ENCODE data around the gene PRPF39.

PRPF39 gene

GRCh38 chr14:45051180-45051579 is 32.7 kb upstream of the PRPF39 start:
- H3K9me3 ChIP-seq (ENCODE audit: low read depth, low read length) = no peaks in the 10 kb centered on the region
- DNase-seq (ENCODE audit: low read depth, low spot score) = no peak
- TF ChIP-seq POLR2AphosphoS5 (IDR thresholded peaks at IDR 0.05; ENCODE audit: borderline replicate concordance, low read depth, low read length) (no peak), EZH2 (IDR thresholded peaks at IDR 0.05) (no peak), FOXP2 (optimal IDR thresholded peaks at IDR 0.05; ENCODE audit: control extremely low read depth, extremely low read length, insufficient read depth) (no peak)
- H3K27ac ChIP-seq = no peak overlapping the region
- no peak overlapping the region for H3K9ac ChIP-seq (ENCODE audit: insufficient read length)
- H3K4me3 ChIP-seq = no peak overlapping the region
- H3K36me3 ChIP-seq (ENCODE audit: insufficient read depth, low read length) = peaks cover 14% of the 10 kb centered on the region

GRCh38 chr14:45051896-45052295 is 32.0 kb upstream of the PRPF39 start:
- no peaks in the 10 kb centered on the region for H3K9me3 ChIP-seq (ENCODE audit: low read depth, low read length)
- no peak overlapping the region for H3K4me3 ChIP-seq
- DNase-seq (ENCODE audit: low read depth, low spot score) = no peak
- H3K27ac ChIP-seq = no peak overlapping the region
- H3K36me3 ChIP-seq (ENCODE audit: insufficient read depth, low read length) = peaks cover 14% of the 10 kb centered on the region
- no peak for TF ChIP-seq POLR2AphosphoS5 (IDR thresholded peaks at IDR 0.05; ENCODE audit: borderline replicate concordance, low read depth, low read length)
- TF ChIP-seq EZH2 (IDR thresholded peaks at IDR 0.05) = no peak
- no peak for TF ChIP-seq FOXP2 (optimal IDR thresholded peaks at IDR 0.05; ENCODE audit: control extremely low read depth, extremely low read length, insufficient read depth)
- no peak overlapping the region for H3K9ac ChIP-seq (ENCODE audit: insufficient read length)

GRCh38 chr14:45057349-45057748 is 26.6 kb upstream of the PRPF39 start:
- no peak overlapping the region for H3K27ac ChIP-seq
- peaks cover 18% of the 10 kb centered on the region for H3K36me3 ChIP-seq (ENCODE audit: insufficient read depth, low read length)
- no peak for DNase-seq (ENCODE audit: low read depth, low spot score)
- H3K4me3 ChIP-seq = no peak overlapping the region
- no peaks in the 10 kb centered on the region for H3K9me3 ChIP-seq (ENCODE audit: low read depth, low read length)
- TF ChIP-seq POLR2AphosphoS5 (IDR thresholded peaks at IDR 0.05; ENCODE audit: borderline replicate concordance, low read depth, low read length) (no peak), FOXP2 (optimal IDR thresholded peaks at IDR 0.05; ENCODE audit: control extremely low read depth, extremely low read length, insufficient read depth) (no peak), EZH2 (IDR thresholded peaks at IDR 0.05) (no peak)
- H3K9ac ChIP-seq (ENCODE audit: insufficient read length) = no peak overlapping the region

GRCh38 chr14:45057881-45058364 is 26.0 kb upstream of the PRPF39 start:
- Histone ChIP-seq H3K27ac (no peak overlapping the region), H3K36me3 (ENCODE audit: insufficient read depth, low read length) (peaks cover 18% of the 10 kb centered on the region), H3K9ac (ENCODE audit: insufficient read length) (no peak overlapping the region), H3K9me3 (ENCODE audit: low read depth, low read length) (no peaks in the 10 kb centered on the region), H3K4me3 (no peak overlapping the region)
- no peak for DNase-seq (ENCODE audit: low read depth, low spot score)
- TF ChIP-seq FOXP2 (optimal IDR thresholded peaks at IDR 0.05; ENCODE audit: control extremely low read depth, extremely low read length, insufficient read depth) (no peak), POLR2AphosphoS5 (IDR thresholded peaks at IDR 0.05; ENCODE audit: borderline replicate concordance, low read depth, low read length) (no peak), EZH2 (IDR thresholded peaks at IDR 0.05) (no peak)

DNA sequence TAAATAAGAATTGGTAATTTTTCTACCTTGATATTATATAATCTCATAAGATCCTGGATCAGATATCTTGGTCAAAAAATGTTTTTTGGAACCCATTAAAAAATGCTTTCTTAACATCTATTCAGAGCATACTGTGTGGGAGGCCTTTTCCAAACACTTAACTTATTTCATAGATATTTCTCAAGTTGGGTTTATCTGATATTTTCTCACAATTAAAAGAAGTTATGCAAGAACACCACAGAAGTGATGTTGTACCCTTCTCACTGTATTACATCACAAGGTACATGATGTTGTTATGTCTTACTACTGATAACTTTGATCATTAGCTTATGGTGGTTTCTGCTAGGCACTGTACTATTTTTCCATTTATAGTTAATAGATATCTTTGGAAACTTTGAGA is 23.4 kb upstream of the PRPF39 start:
- no peak overlapping the region for H3K4me3 ChIP-seq
- DNase-seq (ENCODE audit: low read depth, low spot score) = no peak
- no peak for TF ChIP-seq EZH2 (IDR thresholded peaks at IDR 0.05)
- TF ChIP-seq POLR2AphosphoS5 (IDR thresholded peaks at IDR 0.05; ENCODE audit: borderline replicate concordance, low read depth, low read length) = no peak
- TF ChIP-seq FOXP2 (optimal IDR thresholded peaks at IDR 0.05; ENCODE audit: control extremely low read depth, extremely low read length, insufficient read depth) = no peak
- no peak overlapping the region for H3K9ac ChIP-seq (ENCODE audit: insufficient read length)
- H3K9me3 ChIP-seq (ENCODE audit: low read depth, low read length) = no peaks in the 10 kb centered on the region
- peaks cover 6% of the 10 kb centered on the region; the same call in 1 of the 2 replicates for H3K36me3 ChIP-seq (ENCODE audit: insufficient read depth, low read length)
- H3K27ac ChIP-seq = no peak overlapping the region

DNA sequence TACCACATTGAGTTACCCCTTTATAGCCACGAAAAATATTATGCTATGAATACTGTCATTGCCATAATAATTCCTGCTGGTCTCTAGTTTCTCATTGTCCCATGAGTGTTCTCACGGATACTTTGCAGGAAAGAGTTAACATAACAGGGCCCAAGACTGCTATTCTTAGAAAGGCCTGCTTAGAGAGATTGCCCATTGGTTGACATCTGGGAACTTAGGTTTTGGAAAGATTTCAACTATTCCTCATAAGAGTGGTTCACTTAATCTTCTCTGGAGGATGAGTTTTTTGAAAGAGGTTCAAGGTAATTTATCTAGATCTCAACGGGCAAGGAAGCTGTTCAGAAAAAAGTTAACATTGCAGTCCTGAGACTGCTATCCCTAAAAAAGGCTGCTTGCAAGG is 18.4 kb upstream of the PRPF39 start:
- H3K9me3 ChIP-seq (ENCODE audit: low read depth, low read length) = no peaks in the 10 kb centered on the region
- H3K36me3 ChIP-seq (ENCODE audit: insufficient read depth, low read length) = peaks cover 7% of the 10 kb centered on the region

GRCh38 chr14:45065956-45066355 is 18.0 kb upstream of the PRPF39 start:
- peaks cover 7% of the 10 kb centered on the region for H3K36me3 ChIP-seq (ENCODE audit: insufficient read depth, low read length)
- no peak for TF ChIP-seq POLR2AphosphoS5 (IDR thresholded peaks at IDR 0.05; ENCODE audit: borderline replicate concordance, low read depth, low read length)
- no peak for TF ChIP-seq FOXP2 (optimal IDR thresholded peaks at IDR 0.05; ENCODE audit: control extremely low read depth, extremely low read length, insufficient read depth)
- no peak for TF ChIP-seq EZH2 (IDR thresholded peaks at IDR 0.05)
- H3K9me3 ChIP-seq (ENCODE audit: low read depth, low read length) = no peaks in the 10 kb centered on the region
- H3K9ac ChIP-seq (ENCODE audit: insufficient read length) = no peak overlapping the region
- no peak overlapping the region for H3K27ac ChIP-seq
- no peak overlapping the region for H3K4me3 ChIP-seq
- DNase-seq (ENCODE audit: low read depth, low spot score) = no peak

More for the DNA sequence above, 18.4 kb upstream of the PRPF39 start:
- Histone ChIP-seq H3K9ac (ENCODE audit: insufficient read length) (no peak overlapping the region), H3K27ac (no peak overlapping the region), H3K4me3 (no peak overlapping the region)
- DNase-seq (ENCODE audit: low read depth, low spot score) = no peak
- no peak for TF ChIP-seq POLR2AphosphoS5 (IDR thresholded peaks at IDR 0.05; ENCODE audit: borderline replicate concordance, low read depth, low read length)
- TF ChIP-seq EZH2 (IDR thresholded peaks at IDR 0.05) = no peak
- TF ChIP-seq FOXP2 (optimal IDR thresholded peaks at IDR 0.05; ENCODE audit: control extremely low read depth, extremely low read length, insufficient read depth) = no peak

DNA sequence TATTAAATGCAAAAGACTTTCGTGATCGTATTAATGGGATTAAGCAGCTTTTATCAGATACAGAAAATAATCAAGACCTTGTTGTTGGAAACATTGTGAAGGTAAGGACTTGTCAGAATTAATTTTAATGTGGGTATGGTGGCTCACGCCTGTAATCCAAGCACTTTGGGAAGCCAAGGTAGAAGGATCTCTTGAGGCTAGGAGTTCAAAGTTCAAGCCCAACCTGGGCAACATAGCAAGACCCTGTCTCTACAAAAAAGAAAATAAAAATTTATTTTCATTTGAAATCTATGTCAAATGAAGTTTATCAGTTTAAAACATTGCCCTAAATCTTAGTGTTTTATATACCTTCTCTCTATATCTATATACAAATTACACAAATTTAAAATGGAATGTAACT is 17.2 kb upstream of the PRPF39 start:
- H3K9me3 ChIP-seq (ENCODE audit: low read depth, low read length) = no peaks in the 10 kb centered on the region
- H3K27ac ChIP-seq = no peak overlapping the region
- H3K4me3 ChIP-seq = no peak overlapping the region
- no peak overlapping the region for H3K9ac ChIP-seq (ENCODE audit: insufficient read length)
- peaks cover 7% of the 10 kb centered on the region for H3K36me3 ChIP-seq (ENCODE audit: insufficient read depth, low read length)
- TF ChIP-seq POLR2AphosphoS5 (IDR thresholded peaks at IDR 0.05; ENCODE audit: borderline replicate concordance, low read depth, low read length) = no peak
- no peak for TF ChIP-seq EZH2 (IDR thresholded peaks at IDR 0.05)
- TF ChIP-seq FOXP2 (optimal IDR thresholded peaks at IDR 0.05; ENCODE audit: control extremely low read depth, extremely low read length, insufficient read depth) = no peak
- no peak for DNase-seq (ENCODE audit: low read depth, low spot score)

DNA sequence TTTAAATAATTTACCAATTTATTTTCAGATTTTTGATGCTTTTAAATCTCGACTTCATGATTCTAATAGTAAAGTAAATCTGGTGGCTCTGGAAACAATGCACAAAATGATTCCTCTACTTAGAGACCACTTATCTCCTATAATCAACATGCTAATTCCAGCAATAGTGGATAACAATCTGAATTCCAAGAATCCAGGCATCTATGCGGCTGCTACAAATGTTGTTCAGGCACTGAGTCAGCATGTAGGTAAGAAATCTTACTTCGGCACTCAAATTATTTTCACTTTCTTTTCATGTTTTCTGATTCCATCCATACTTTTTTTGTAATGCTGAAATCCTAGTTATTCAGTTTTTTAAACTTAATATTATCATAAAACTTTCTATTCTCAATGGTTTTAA is 15.5 kb upstream of the PRPF39 start:
- peaks cover 7% of the 10 kb centered on the region for H3K36me3 ChIP-seq (ENCODE audit: insufficient read depth, low read length)
- no peak overlapping the region for H3K4me3 ChIP-seq
- H3K9ac ChIP-seq (ENCODE audit: insufficient read length) = no peak overlapping the region

More for the DNA sequence above, 15.5 kb upstream of the PRPF39 start:
- Histone ChIP-seq H3K27ac (no peak overlapping the region), H3K9me3 (ENCODE audit: low read depth, low read length) (no peaks in the 10 kb centered on the region)
- no peak for DNase-seq (ENCODE audit: low read depth, low spot score)
- no peak for TF ChIP-seq FOXP2 (optimal IDR thresholded peaks at IDR 0.05; ENCODE audit: control extremely low read depth, extremely low read length, insufficient read depth)
- TF ChIP-seq EZH2 (IDR thresholded peaks at IDR 0.05) = no peak
- TF ChIP-seq POLR2AphosphoS5 (IDR thresholded peaks at IDR 0.05; ENCODE audit: borderline replicate concordance, low read depth, low read length) = no peak
